Hypothalamus (tissue), 51 donors: ENCODE data around the gene CTAGE6.
"Not testable (repeated sequence)": the region's sequence is repeated elsewhere in the genome, so short reads cannot be mapped to it uniquely, and the experiment has no call there.

ENCODE experiments used
- DNase-seq, 51 donors: peaks; one replicate each; lab custom pipeline; 2025; lab: John Stamatoyannopoulos, UW

The CTAGE6 gene

DNA sequence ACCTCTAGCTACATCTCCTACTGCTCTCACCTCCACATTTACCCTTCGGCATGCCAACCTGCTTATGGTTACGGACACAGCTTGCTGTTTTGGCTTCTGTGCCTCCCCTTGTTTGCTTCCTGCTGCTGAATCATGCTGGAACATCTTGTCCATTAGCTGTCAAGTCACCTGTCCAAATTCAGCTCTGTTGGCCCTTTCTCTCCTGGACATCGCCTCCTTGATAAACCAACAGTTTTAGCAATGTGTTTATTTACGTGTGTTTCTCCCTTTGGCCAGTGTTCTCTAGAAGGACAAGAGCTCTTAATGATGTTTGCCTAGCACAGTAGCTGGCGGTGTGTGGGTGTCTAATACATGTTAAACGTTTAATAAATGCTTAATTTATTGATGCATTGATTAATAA, 31.4 kb downstream of the CTAGE6 start:
- DNase-seq, result not testable (repeated sequence)

DNA sequence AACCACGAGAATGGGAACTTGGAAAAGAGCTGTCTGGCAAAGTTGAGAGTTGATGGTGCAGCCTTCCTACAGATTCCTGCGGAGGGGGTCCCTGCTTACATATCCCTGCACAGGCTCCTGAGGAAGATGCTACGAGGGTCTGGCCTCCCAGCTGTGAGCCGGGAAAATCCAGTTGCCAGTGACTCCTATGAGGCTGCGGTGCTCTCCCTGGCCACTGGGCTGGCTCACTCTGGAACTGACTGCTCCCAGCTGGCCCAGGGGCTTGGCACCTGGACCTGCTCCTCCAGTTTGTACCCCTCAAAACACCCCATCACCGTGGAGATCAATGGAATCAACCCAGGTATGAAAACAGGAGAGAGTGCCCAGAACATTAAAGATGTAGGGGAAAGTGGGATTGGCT, 37.2 kb downstream of the CTAGE6 start:
- DNase-seq, result not testable (repeated sequence)

DNA sequence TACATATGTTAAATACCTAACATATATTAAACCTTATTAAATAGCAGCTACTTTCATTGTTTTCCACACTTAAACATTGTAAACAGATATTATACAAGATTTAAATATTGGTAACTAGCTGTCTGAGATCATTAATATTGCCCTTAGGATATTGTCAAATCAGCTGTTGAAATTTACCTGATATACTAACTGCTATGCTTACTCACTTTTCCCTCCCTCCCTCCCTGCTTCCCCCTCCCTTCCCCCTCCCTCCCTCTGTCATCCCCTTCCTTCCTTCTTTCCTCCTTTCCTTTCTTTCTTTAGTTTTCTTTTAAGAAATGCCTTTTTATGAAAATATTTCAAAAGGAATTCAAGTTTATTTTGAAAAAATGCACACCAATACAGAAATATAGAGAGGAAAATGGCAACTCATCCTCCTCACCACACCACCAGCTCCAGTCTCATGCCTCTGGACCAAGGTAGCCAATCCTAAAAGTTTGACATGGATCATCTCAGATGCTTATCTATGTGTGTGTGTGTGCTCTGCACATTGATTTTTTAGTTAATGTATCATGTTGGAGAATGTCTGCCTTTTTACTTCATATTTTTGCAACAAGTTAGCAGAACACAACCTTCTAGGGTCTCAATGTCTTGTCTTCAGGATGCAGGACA, 41.8 kb downstream of the CTAGE6 start:
- not testable (repeated sequence) for DNase-seq

DNA sequence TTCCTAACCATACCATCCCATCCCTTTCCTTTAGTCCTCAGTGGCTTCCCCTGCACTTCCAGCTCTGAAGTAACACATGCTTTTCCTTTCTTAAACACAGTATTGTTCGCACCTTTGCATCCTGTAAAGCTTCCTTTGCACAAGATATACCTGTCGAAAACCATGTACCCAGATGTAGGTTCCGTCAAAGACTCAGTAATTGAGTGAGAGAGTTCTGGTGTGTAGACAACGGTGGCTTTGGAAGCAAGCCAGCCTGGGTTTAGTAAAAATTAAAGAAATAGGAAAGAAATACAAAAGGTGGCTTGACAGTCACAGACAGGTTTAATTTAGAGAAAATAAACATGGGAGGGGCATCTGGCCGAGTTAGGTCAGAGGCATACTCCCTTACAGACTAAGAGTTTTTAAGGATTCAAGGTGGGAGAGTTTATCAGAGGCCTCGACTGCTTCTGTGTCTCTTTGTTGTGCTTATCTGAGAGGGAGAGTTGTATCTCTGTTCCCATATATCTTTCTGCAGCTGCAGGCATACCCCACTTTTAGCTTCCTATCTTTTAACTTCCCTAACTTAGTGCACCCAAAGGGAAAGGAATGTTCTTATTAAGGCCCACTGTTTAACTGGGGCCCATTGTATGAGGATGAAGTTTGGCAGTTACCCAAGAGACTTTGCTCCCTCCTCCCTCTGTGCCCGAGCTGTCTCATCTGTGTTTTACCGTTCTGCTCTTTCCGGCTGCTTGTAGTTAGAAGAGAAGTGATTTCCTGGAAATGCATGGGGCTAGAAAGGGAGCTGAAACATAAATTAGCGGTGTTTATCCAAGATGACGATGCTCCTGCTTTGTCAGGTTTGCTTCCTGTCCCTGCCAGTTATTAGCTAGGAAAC, 42.7 kb downstream of the CTAGE6 start:
- DNase-seq, result not testable (repeated sequence)

DNA sequence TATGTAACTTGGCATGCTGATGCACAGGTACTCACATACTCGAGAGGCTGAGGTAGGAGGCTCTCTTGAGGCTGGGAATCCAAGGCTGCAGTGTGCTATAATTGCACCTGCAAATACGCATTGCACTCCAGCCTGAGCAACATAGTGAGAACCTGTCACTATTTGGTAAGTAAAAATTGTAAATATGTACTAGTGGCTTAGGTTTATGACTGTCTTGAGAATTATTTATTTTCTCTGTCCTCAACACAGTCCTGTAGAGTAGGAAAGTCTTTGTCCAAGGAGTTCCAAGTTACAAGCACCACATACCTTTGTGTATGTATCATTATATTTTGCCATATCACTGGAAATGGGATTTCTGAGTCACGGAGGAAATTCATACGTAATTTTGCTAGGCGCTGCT, 45.1 kb downstream of the CTAGE6 start:
- not testable (repeated sequence) for DNase-seq

DNA sequence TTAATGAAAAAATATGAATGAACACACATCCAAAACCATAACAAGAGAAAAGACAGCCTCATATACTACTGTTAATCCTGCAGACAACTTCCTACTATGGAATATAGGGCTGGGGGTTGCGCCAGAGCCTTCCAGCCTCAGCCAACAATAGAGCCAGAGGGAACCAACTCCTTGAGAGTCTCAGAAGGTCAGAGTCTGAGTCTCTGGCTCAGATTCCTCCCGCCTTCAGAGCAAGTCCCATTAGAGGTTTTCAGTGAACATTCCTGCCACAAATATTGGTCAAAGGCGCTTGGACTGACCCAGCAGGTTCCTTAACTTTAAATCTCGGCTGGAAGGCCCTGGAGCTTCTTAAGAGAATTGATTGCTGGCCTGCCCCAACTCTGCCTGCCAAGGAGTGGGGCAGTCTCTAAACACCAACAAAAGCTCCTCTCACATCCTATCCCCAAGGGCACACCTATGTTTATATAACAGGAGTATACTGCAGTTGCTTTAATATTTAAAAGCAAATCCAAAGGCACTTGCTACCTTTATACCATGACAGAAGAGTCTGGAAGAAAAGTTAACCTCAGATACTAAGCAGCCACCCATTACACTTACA, 45.7 kb downstream of the CTAGE6 start:
- DNase-seq, result not testable (repeated sequence)

DNA sequence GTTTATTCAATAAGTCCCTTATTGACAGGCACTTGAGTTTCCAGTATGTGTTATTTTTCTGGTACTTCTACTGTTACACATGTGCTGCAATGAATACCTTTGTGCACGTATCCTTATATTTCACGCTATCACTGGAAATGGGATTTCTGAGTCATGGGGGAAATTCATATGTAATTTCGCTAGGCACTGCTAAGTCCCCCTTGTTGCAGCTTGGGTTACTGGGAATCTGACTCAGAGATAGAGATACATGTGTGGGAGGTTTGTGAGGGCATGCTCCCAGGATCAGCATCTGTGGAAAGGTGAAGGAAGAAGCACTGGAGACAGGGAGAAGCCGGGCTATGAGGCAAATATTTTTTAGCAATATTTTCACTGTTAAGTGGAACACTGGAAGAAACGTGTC, 47.6 kb downstream of the CTAGE6 start:
- not testable (repeated sequence) for DNase-seq
